H1 (cell line): Measurements from ENCODE around the gene FHIT. TPM values are rescaled to one million over a fixed set of nuclear protein-coding genes. Genes with fewer than 3 reads are reported as not detected.

Experiments
- CTCF ChIA-PET: fragments of 300-600 bp; sonication (Branson Sonifier 250); formaldehyde crosslinking; loops from one replicate; lab custom pipeline; 2021; ENCODE audit not compliant: partially characterized antibody; lab: Charles Lee
- POLR2A ChIA-PET: fragments of 300-600 bp; sonication (Branson Sonifier 250); formaldehyde crosslinking; loops from one replicate; lab custom pipeline; 2021; ENCODE audit warnings: inconsistent platforms; ENCODE audit not compliant: partially characterized antibody; lab: Charles Lee
- DNase-seq, 2 experiments: peaks; one replicate each; pipeline versions ENCODE4 v3.0.0 to v3.0.0-alpha.2; 2010 to 2022; ENCODE audit warnings: low spot score in 2 of 2, low read depth in 1 of 2, mixed read lengths in 1 of 2
- FAIRE-seq: peaks from 2 replicates; lab custom pipeline; 2011; peaks lifted over from hg19 to GRCh38; lab: Jason Lieb, UNC
- H2AFZ ChIP-seq: 2 replicates; pipeline ENCODE4 v1.8.1; 2012; ENCODE audit warnings: low read length, inconsistent platforms
- H2AK5ac ChIP-seq: 2 replicates; pipeline ENCODE4 v1.6.1; 2013; ENCODE audit warnings: low read depth, low read length
- H2BK120ac ChIP-seq: replicated peaks from 2 replicates; pipeline ENCODE3; 2013; ENCODE audit warnings: low read depth, low read length, inconsistent platforms
- H2BK12ac ChIP-seq: 2 replicates; pipeline ENCODE4 v1.6.1; 2013; ENCODE audit warnings: low read depth, low read length
- H2BK15ac ChIP-seq: 2 replicates; pipeline ENCODE4 v1.6.1; 2013; ENCODE audit warnings: low read length
- H2BK20ac ChIP-seq: 2 replicates; pipeline ENCODE4 v1.6.1; 2013; ENCODE audit warnings: low read length
- H2BK5ac ChIP-seq: 2 replicates; pipeline ENCODE4 v1.6.1; 2013; ENCODE audit warnings: low read depth, low read length
- H3K14ac ChIP-seq: 2 replicates; pipeline ENCODE4 v1.6.1; 2013; ENCODE audit warnings: inconsistent platforms; ENCODE audit not compliant: insufficient read length
- H3K18ac ChIP-seq: 2 replicates; pipeline ENCODE4 v1.6.1; 2013; ENCODE audit warnings: low read length; ENCODE audit errors: extremely low read depth
- H3K23ac ChIP-seq: 2 replicates; pipeline ENCODE4 v1.6.1; 2013; ENCODE audit warnings: inconsistent platforms; ENCODE audit not compliant: insufficient read length
- H3K23me2 ChIP-seq: 2 replicates; pipeline ENCODE4 v1.6.1; 2013; ENCODE audit warnings: low read depth, low read length
- H3K27ac ChIP-seq: 2 replicates; pipeline ENCODE4 v1.6.1; 2011; ENCODE audit warnings: low read depth, low read length, inconsistent platforms
- H3K27me3 ChIP-seq, 4 experiments: replicated peaks in 1 of 4; 1 replicate in 1 of 4; 2 replicates in 3 of 4; pipeline versions ENCODE4 v1.6.1 to v1.8.1; 2011 to 2013; ENCODE audit warnings: low read length in 3 of 4, mild to moderate bottlenecking in 3 of 4, inconsistent platforms in 2 of 4, mixed read lengths in 2 of 4, moderate library complexity in 1 of 4; ENCODE audit not compliant: control insufficient read depth in 3 of 4, insufficient read depth in 3 of 4; ENCODE audit errors: extremely low read depth in 1 of 4
- H3K36me3 ChIP-seq, 4 experiments: 2 replicates each; pipeline versions ENCODE4 v1.6.1 to v1.8.1; 2011 to 2013; ENCODE audit warnings: mild to moderate bottlenecking in 4 of 4, low read length in 3 of 4, moderate library complexity in 2 of 4, control low read depth in 1 of 4, inconsistent platforms in 1 of 4; ENCODE audit not compliant: insufficient read depth in 4 of 4, control insufficient read depth in 2 of 4
- H3K4ac ChIP-seq: replicated peaks from 2 replicates; pipeline ENCODE3; 2013; ENCODE audit warnings: low read length, low read depth, mixed read lengths, inconsistent platforms; ENCODE audit not compliant: insufficient read length
- H3K4me1 ChIP-seq, 4 experiments: replicated peaks in 1 of 4; 1 replicate in 1 of 4; 2 replicates in 3 of 4; pipeline versions ENCODE4 v1.6.1 to v1.8.1; 2011 to 2013; ENCODE audit warnings: low read length in 3 of 4, inconsistent platforms in 2 of 4, mixed read lengths in 1 of 4; ENCODE audit not compliant: insufficient read depth in 4 of 4, control insufficient read depth in 3 of 4
- H3K4me2 ChIP-seq, 2 experiments: 2 replicates each; pipeline versions ENCODE4 v1.6.1 to v1.8.1; 2011 to 2013; ENCODE audit warnings: low read depth in 2 of 2, low read length in 2 of 2, control low read depth in 1 of 2, inconsistent platforms in 1 of 2, mild to moderate bottlenecking in 1 of 2; ENCODE audit not compliant: insufficient read depth in 1 of 2
- H3K4me3 ChIP-seq, 4 experiments: fragments of 200-600, 300-600 bp in 1 of 4; sonication (generic), shearing (Covaris generic), sonication (Bioruptor Twin) in 1 of 4; 2 replicates each; pipeline versions ENCODE4 v1.5.1 to v1.8.1; 2011 to 2016; ENCODE audit warnings: low read length in 4 of 4, low read depth in 3 of 4, control low read depth in 2 of 4, inconsistent platforms in 2 of 4, mild to moderate bottlenecking in 2 of 4, mixed read lengths in 1 of 4, moderate library complexity in 1 of 4; ENCODE audit not compliant: insufficient read depth in 2 of 4; ENCODE audit errors: extremely low read depth in 1 of 4
- H3K56ac ChIP-seq: replicated peaks from 2 replicates; pipeline ENCODE3; 2013; ENCODE audit warnings: low read depth, mild to moderate bottlenecking, mixed read lengths, low read length, inconsistent platforms; ENCODE audit not compliant: insufficient read length
- H3K79me1 ChIP-seq: 2 replicates; pipeline ENCODE4 v1.6.1; 2013; ENCODE audit warnings: low read depth, low read length, control low read depth
- H3K79me2 ChIP-seq, 2 experiments: 2 replicates each; pipeline versions ENCODE4 v1.6.1 to v1.8.1; 2012 to 2013; ENCODE audit warnings: low read length in 2 of 2, mild to moderate bottlenecking in 2 of 2, inconsistent platforms in 1 of 2; ENCODE audit not compliant: insufficient read depth in 2 of 2, control insufficient read depth in 1 of 2
- H3K9ac ChIP-seq, 4 experiments: replicated peaks in 1 of 4; 1 replicate in 1 of 4; 2 replicates in 3 of 4; pipeline versions ENCODE4 v1.6.1 to v1.8.1; 2011 to 2013; ENCODE audit warnings: low read depth in 3 of 4, low read length in 3 of 4, control low read depth in 2 of 4, mild to moderate bottlenecking in 2 of 4, moderate library complexity in 2 of 4, inconsistent platforms in 1 of 4; ENCODE audit errors: extremely low read depth in 1 of 4
- H3K9me3 ChIP-seq, 2 experiments: 2 replicates each; pipeline versions ENCODE4 v1.6.1 to v1.8.1; 2012 to 2013; ENCODE audit warnings: mild to moderate bottlenecking in 2 of 2, moderate library complexity in 2 of 2, control low read depth in 1 of 2, inconsistent platforms in 1 of 2, low read depth in 1 of 2, low read length in 1 of 2, mixed read lengths in 1 of 2; ENCODE audit not compliant: insufficient read depth in 2 of 2
- H4K20me1 ChIP-seq, 2 experiments: replicated peaks in 1 of 2; 2 replicates each; pipeline versions ENCODE3 to v1.8.1; 2011 to 2013; ENCODE audit warnings: inconsistent platforms in 2 of 2, low read length in 2 of 2, mild to moderate bottlenecking in 1 of 2; ENCODE audit not compliant: insufficient read depth in 2 of 2, control insufficient read depth in 1 of 2
- H4K5ac ChIP-seq: 2 replicates; pipeline ENCODE4 v1.6.1; 2013; ENCODE audit warnings: low read length, low read depth, mixed read lengths, inconsistent platforms; ENCODE audit not compliant: insufficient read length
- H4K8ac ChIP-seq: 2 replicates; pipeline ENCODE4 v1.8.0; 2013; ENCODE audit warnings: mild to moderate bottlenecking, moderate library complexity, low read length, inconsistent platforms; ENCODE audit not compliant: insufficient read depth; ENCODE audit errors: extremely low read depth
- H4K91ac ChIP-seq: replicated peaks from 2 replicates; pipeline ENCODE3; 2013; ENCODE audit warnings: low read length, mixed read lengths, inconsistent platforms; ENCODE audit not compliant: insufficient read length
- BCL11A ChIP-seq, 2 experiments: IDR thresholded peaks; one replicate each; pipeline ENCODE4 v1.6.1; 2011; ENCODE audit warnings: low read depth in 2 of 2, low read length in 2 of 2, mild to moderate bottlenecking in 2 of 2
- JUN ChIP-seq: IDR thresholded peaks from 2 replicates; pipeline ENCODE4 v1.6.1; 2011; ENCODE audit warnings: low read depth, mild to moderate bottlenecking, improper control_type of control experiment, low read length
- KDM5A ChIP-seq: fragments of 200-600 bp; IDR thresholded peaks from 2 replicates; pipeline ENCODE4 v1.7.1; 2012; ENCODE audit warnings: mild to moderate bottlenecking, low read length, inconsistent platforms, mixed read lengths
- POLR2A ChIP-seq, 2 experiments: IDR thresholded peaks; 1 replicate in 1 of 2; 2 replicates in 1 of 2; pipeline ENCODE4 v1.6.1; 2011; ENCODE audit warnings: low read depth in 2 of 2, low read length in 2 of 2, mild to moderate bottlenecking in 2 of 2; ENCODE audit errors: control extremely low read depth in 1 of 2
- TAF1 ChIP-seq: IDR thresholded peaks from 2 replicates; pipeline ENCODE4 v1.6.1; 2011; ENCODE audit warnings: mild to moderate bottlenecking, low read depth, low read length
- WGBS, 2 experiments: shearing (Covaris generic) in 1 of 2; methylation state at CpG; one replicate each; pipeline versions ENCODE4 v1.1.6 to v1.1.7; 2013 to 2015; ENCODE audit warnings: low lambda C conversion rate in 2 of 2, mixed read lengths in 2 of 2, inconsistent platforms in 1 of 2, low coverage in 1 of 2, missing lambda C conversion rate in 1 of 2; ENCODE audit not compliant: insufficient replicate concordance in 2 of 2, insufficient coverage in 1 of 2, insufficient read length in 1 of 2; ENCODE audit errors: extremely low coverage in 1 of 2, missing lambda C conversion rate in 1 of 2; 5-methylcytosine and 5-hydroxymethylcytosine counted together
- polyA plus RNA-seq, 7 experiments: library from polyadenylated mRNA; depleted of rRNA in 3 of 7; stranded (reverse) in 5 of 7; unstranded in 2 of 7; fragments of >200 nt in 5 of 7; fragments of 200-250 nt in 2 of 7; gene quantifications; 1 replicate in 5 of 7; 2 replicates in 1 of 7; 4 replicates in 1 of 7; pipeline versions ENCODE4 v1.2.1 to v1.2.3, GENCODE V29; 2011 to 2013; ENCODE audit warnings: missing spikeins in 2 of 7, mixed read lengths in 2 of 7
- total RNA-seq: library from RNA; stranded (reverse); fragmentation: NEBNext Ultra II Directional; extraction: Animal tissue kit (Norgen Biotek cat#: 25700); gene quantifications from 2 replicates; pipeline ENCODE4 v1.2.1, GENCODE V29; 2021
- TF ChIP-seq, protein P1 (sequence below): IDR thresholded peaks from 2 replicates; pipeline ENCODE4 v1.6.1; 2012; ENCODE audit warnings: inconsistent platforms

The FHIT gene
- total and polyA plus RNA-seq, 2 of the 8 experiments (the other 6 are each of a cell fraction or from before 2014, with no cell fraction given) = 1.2 to 3.2 TPM

GRCh38 chr3:61227799-61228198 lies 23.5 kb downstream of the FHIT start:
- 87% methylated on average over 2 of the region's 2 CpGs; no CpG with 5 or more reads in 1 of the 2 experiments for WGBS, 2 experiments
- Histone ChIP-seq H2BK12ac (no peak overlapping the region), H4K20me1 (no peaks in the 10 kb centered on the region), H3K79me2 (no peaks in the 10 kb centered on the region), H3K9me3 (no peaks in the 10 kb centered on the region), H2BK120ac (no peak overlapping the region), H2BK15ac (no peak overlapping the region), H3K23me2 (no peaks in the 10 kb centered on the region), H2AFZ (no peak overlapping the region), H4K5ac (no peak overlapping the region), H4K91ac (no peak overlapping the region), H3K18ac (no peak overlapping the region), H3K9ac (no peak overlapping the region), H3K4me1 (peaks cover 0 to 3% (median 0%) of the 10 kb centered on the region in 4 experiments; a peak in 2 of 7 replicates), H3K14ac (no peak overlapping the region), H3K27me3 (no peaks in the 10 kb centered on the region), H3K4me2 (no peak overlapping the region), H4K8ac (no peak overlapping the region), H3K79me1 (no peaks in the 10 kb centered on the region), H3K23ac (no peak overlapping the region), H3K27ac (no peak overlapping the region), H3K4ac (no peak overlapping the region), H2BK20ac (no peak overlapping the region), H3K56ac (no peak overlapping the region), H3K36me3 (no peaks in the 10 kb centered on the region), H2BK5ac (no peak overlapping the region), H3K4me3 (no peak overlapping the region), H2AK5ac (no peak overlapping the region)
- CTCF ChIA-PET = interaction anchor here (0.7 kb wide), 2 partner anchors 10 to 23 kb away, joined by 3 read pairs; no protein-coding TSS in a partner anchor
- no peak for TF ChIP-seq KDM5A
- TF ChIP-seq, protein P1, sequence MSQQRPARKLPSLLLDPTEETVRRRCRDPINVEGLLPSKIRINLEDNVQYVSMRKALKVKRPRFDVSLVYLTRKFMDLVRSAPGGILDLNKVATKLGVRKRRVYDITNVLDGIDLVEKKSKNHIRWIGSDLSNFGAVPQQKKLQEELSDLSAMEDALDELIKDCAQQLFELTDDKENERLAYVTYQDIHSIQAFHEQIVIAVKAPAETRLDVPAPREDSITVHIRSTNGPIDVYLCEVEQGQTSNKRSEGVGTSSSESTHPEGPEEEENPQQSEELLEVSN = no peak
- TF ChIP-seq TAF1 = no peak
- TF ChIP-seq JUN = no peak
- no peak for TF ChIP-seq POLR2A (IDR thresholded peaks at IDR 0.05; ENCODE audit: control extremely low read depth in 1 of 2, low read depth in 2 of 2, low read length in 2 of 2)
- TF ChIP-seq BCL11A (IDR thresholded peaks at IDR 0.05; ENCODE audit: low read depth in 2 of 2, low read length in 2 of 2) = no peak
- POLR2A ChIA-PET = interaction anchor here (0.7 kb wide), 1 partner anchor 622 kb away, joined by 3 read pairs; no protein-coding TSS in a partner anchor
- DNase-seq (no peak), FAIRE-seq (no peak)
